Muscle of arm (tissue), 12 donors: ENCODE measurements around the gene EXOC2. TPM values are rescaled to one million over a fixed set of nuclear protein-coding genes. Genes with fewer than 3 reads are reported as not detected.
"Not testable (repeated sequence)": the region's sequence is repeated elsewhere in the genome, so short reads cannot be mapped to it uniquely, and the experiment has no call there.

ENCODE experiments used
- DNase-seq: peaks from one replicate; pipeline ENCODE4 v3.0.0-alpha.2; 2013
- polyA plus RNA-seq, 12 donors: library from polyadenylated mRNA; unstranded; fragments of 120-200 nt; gene quantifications; one replicate each; pipeline ENCODE4 v1.2.1, GENCODE V29; 2013; ENCODE audit not compliant: insufficient read length in 12 of 12

EXOC2 gene
- polyA plus RNA-seq, 12 donors: 15.2 to 30.0 (median 26.5) TPM; not detected in 1

GRCh38 chr6:712805-713204, 19.9 kb upstream of the EXOC2 start:
- no peak for DNase-seq

DNA sequence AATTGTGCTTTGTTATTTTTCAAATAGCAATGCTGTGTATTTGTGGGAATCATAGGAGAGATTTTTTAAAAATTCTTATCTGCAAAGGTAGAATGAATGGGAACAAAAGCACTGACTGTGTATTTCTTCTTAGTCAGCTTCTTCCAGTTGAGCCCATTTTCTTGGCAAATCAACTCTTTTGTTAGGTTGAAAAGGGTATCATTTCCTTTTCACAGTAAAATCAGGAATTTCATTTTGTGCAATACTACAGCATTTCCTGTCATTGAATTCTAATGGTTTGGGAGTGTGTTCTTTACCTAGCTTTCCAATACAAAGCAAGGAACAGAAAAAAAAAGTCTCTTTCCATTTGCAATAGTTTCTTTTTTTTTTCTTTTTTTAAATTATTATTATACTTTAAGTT, 19.0 kb upstream of the EXOC2 start:
- no peak for DNase-seq

- peak; percentile 64 for DNase-seq
Measured at GRCh38 chr6:710601-711571, 17.9 kb upstream of the EXOC2 start.

DNA sequence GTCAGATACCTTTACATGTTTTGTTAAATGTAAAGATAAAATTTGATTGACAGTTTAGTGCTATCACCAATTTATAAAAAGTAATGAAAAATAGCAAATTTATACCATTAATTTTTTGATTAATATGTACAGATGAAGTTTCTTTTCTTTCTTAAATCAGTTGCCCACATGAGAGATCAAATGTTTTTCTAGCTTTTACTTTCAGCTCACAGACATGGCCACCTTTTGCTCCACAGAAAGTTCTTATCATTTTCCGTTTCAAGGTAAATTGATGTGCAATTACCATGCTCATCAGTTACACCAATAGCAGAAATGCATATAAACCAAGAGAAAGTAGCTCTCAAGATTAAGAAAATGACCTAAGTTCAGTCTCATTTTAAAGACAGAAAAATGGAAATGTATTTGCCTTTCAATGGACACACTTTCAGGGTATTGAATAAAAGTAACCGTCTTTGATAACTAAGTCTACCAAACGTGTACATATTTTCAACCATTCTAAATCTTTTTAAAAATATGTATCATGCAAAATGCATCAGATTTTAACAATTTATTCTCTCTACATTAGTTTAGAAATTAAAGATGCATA, 16.6 kb upstream of the EXOC2 start:
- no peak for DNase-seq

- DNase-seq: no peak
Measured at GRCh38 chr6:708237-708598, 15.3 kb upstream of the EXOC2 start.

GRCh38 chr6:707576-708236, 14.8 kb upstream of the EXOC2 start:
- no peak for DNase-seq

DNA sequence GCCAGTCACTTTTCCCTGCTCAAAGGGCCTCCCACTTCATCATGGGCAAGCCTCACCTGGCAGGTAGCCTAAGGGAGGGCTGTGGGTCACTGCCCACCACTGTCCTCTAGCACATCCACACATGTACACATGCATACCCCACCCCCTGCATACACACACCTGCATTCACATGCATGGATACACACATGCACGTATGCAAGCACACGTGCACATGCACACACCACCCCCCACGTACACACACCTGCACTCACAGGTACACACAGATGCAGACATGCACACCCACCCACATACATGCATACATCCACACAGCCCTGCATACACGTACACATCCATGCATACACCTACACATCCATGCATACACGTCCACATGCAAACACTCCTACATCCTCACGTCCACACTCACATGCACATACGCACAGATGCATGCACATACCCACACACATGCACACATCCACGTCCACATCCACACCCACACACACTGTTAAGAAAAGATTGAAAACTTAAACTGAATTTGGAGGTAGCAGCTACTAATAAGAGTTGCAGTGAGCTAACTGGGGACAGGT, 14.0 kb upstream of the EXOC2 start:
- DNase-seq: no peak

DNA sequence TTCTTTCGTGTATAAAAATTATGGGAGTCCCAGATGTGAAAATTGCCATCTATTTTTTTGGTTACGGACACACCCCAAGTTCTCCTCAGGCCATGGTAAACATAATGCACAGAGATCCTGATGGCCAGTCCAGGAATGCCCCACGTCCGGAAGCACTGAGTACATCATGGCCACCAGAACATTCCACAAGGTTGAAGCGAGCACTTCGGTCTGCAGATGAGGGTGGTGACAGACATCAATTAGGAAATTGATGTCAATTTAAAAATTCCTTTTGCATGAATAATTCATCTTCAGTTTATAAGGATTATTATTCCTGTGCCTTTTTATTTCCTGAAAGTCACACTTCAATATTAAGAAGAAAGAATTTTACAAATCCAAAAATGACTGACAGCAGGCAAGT, 13.2 kb upstream of the EXOC2 start:
- DNase-seq: no peak

DNA sequence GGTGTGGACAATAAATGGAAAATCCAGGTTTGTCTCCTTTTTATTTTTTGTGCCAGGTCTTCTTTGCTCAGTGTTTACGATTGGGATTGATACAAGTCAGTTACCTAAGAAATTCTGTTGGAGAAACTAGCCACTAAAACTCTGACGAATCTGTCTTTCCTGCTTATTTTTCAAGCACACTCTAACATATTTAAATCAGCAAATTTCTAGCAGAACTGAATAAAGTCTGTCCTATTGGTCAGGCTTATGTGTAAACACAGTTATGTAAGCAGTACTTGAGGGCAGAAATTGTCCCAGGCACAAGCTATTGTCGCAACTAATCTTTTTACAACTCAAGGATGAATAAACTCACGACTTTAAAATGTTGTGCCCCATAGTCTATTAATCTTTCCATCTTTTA, 12.1 kb upstream of the EXOC2 start:
- DNase-seq: no peak

DNA sequence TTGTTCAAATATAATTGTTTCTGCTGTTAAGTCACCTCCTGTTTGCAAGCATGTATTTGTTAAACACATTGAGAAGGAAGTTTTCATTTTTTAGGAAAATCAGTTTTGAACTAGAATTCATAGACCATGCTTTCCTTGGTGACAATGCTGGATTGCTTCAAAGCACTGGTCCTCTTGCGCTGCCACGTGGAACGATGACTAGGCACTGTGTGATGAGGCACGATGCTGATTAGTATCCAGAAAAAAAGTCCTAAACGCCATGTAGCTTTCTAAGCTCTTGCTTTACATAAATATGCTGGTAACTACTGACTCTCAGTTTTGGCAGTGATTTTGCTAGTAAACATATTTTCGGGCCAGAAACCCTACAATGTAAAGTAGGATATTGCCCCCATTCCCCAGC, 11.1 kb upstream of the EXOC2 start:
- DNase-seq: no peak

DNA sequence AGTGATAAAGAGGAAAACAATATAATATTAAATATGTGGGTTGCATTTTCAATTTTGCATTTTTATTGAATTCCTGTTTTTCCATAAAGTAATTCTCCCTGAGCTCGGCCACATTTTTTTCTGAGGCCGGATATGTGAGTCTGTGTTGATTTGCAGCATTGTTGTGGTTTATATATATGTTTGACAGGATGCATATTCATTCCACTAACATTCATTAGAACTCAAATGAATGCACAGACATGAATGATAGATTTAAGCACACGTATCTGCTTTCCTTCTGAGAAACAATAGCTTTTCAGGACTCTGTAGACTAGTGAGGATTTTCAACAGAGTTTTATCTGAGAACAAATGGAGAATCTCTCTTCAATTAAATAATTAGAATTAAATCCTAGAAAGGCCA, 10.6 kb upstream of the EXOC2 start:
- DNase-seq: no peak

- DNase-seq: no peak
Measured at GRCh38 chr6:701700-702479, 9.0 kb upstream of the EXOC2 start.

GRCh38 chr6:701215-701614, 8.3 kb upstream of the EXOC2 start:
- DNase-seq: no peak

- no peak for DNase-seq
Measured at GRCh38 chr6:700490-700889, 7.6 kb upstream of the EXOC2 start.

DNA sequence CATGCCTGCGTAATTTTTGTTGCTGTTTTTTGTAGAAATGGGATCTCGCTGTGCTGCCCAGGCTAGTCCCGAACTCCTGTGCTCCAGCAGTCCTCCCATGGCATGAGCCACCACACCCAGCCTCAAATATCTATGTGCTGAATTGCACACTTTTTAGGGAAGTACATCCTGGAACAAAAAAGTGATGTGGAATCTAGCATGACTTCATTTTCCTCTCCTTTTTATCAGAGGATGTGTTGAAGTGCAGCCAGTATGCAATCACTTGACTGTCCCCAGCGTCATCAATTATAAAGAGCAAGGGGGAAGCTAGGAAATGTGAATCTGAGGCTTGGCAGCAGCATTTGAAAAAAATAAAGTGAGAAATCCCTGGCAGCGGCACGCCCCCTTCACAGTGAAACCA, 6.4 kb upstream of the EXOC2 start:
- no peak for DNase-seq

DNA sequence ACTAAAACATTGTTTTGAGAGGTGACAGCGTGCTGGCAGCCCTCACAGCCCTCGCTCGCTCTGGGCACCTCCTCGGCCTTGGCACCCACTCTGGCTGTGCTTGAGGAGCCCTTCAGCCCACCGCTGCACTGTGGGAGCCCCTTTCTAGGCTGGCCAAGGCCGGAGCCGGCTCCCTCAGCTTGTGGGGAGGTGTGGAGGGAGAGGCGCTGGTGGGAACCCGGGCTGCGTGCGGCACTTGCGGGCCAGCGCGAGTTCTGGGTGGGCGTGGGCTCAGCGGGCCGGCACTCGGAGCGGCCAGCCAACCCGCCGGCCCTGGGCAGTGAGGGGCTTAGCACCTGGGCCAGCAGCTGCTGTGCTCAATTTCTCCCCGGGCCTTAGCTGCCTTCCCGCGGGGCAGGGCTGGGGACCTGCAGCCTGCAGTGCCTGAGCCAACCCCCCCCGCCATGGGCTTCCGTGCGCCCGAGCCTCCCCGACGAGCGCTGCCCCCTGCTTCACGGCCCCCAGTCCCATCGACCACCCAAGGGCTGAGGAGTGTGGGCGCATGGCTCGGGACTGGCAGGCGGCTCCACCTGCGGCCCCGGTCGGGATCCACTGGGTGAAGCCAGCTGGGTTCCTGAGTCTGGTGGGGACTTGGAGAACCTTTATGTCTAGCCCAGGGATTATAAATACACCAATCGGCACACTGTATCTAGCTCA, 1.6 kb upstream of the EXOC2 start:
- DNase-seq: not testable (repeated sequence)

DNA sequence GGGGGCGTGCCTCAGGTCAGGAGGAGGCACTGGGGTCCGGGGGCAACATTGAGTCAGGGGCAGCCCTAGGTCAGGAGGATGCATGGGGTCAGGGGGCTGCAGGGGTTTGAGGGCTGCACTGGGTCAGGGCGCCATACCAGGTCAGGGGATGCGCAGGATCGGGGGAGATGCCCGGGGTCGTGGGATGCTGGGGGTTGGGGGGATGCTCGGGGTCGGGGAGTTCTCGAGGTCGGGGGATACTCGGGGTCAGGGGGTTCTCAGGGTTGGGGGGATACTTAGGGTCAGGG, 727 bp upstream of the EXOC2 start:
- no peak for DNase-seq

DNA sequence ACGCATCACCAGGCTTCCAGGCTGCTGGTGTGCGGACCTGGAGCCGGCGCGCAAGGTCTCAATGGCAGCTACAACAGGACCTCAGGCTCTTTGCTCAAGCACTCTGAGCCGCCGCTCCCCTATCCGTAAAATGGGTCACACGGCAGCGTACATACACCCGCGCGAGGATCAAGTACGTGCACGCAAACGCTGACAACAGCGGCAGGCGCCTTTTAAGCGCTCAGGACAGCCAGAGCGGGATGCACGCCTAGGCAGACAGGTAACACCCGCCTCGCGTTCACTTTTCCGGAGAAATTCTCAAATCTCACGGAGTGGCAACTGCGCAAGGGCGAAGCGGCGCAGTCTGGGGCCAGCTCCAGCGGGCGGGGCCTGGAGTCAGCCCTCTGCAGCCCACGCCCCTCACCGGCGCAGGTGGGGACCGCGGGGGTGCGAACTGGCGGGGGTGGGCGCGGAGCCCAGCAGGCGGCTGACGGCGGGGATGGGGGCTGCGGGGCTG, 535 bp downstream of the EXOC2 start:
- DNase-seq: no peak

DNA sequence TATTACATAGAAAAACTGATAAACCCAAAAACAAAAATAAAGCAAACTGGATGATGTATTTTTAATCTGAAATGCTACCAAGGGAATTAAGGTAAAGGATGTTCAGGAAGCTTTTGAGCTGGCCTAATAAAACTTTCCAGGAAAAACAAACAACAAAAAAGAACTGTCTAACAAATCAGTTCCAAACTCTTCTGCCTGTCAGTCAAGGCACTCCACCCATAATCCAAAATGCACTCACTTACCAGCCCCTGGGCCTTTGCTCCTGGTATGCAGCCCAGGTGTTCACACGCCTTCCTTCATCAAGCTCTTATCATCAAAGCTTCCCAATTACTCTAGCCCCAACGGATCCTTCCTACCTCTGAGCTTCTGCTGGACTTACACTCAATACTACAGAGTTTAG, 3.7 kb downstream of the EXOC2 start:
- DNase-seq: no peak

DNA sequence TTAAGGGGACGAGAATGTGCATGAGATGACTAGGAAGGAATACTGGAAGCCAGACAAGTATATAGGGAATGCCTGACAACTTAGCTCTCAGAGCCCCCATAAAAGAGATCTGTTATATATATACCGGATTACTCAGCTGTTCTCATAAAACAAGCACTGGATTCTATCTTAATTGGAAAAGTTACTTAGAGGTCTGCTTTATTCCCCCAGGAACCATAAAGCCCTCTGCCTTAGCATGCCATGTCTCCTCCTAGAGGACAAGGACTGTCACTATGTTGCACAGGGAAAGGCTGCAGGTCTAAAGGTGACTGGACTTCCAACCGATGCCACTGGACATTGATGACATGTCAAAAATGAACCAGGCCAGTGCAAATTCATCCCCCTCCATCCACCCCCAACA, 6.4 kb downstream of the EXOC2 start:
- DNase-seq: no peak
